ENCODE data around the gene CEP76.

GRCh38 chr18:12699747-12700146 is 2.8 kb downstream of the CEP76 start:
- no peak for TF ChIP-seq CTCF (IDR thresholded peaks at IDR 0.05)
- TF ChIP-seq POLR2AphosphoS5 (IDR thresholded peaks at IDR 0.05; ENCODE audit: low read depth, low read length): no peak
- TF ChIP-seq TCF7L2 (IDR thresholded peaks at IDR 0.05; ENCODE audit: low read depth, low read length): no peak
- TF ChIP-seq SIN3A (IDR thresholded peaks at IDR 0.05; ENCODE audit: borderline replicate concordance, insufficient read depth, low read depth, low read length): no peak
